Gastrocnemius medialis (tissue), 4 donors: Measurements from ENCODE around the gene TPSAB1. TPM values are rescaled to one million over a fixed set of nuclear protein-coding genes. Genes with fewer than 3 reads are reported as not detected.
"Not testable (repeated sequence)": the region's sequence is repeated elsewhere in the genome, so short reads cannot be mapped to it uniquely, and the experiment has no call there.

Experiments used
- ATAC-seq, 2 donors: fragments of 150-250 bp; one replicate each; pipeline ENCODE4 v1.9.1; 2016
- DNase-seq, 2 donors: peaks; one replicate each; pipeline ENCODE4 v3.0.0-alpha.2; 2019
- H3K27ac ChIP-seq, 4 donors: fragments of 200-600 bp; sonication (generic); 1 replicate in 1 of 4; 2 replicates in 3 of 4; pipeline ENCODE4 v1.5.1; 2016 to 2018; ENCODE audit warnings: mild to moderate bottlenecking in 2 of 4, moderate library complexity in 1 of 4
- H3K27me3 ChIP-seq, 3 donors: fragments of 200-600 bp; sonication (generic) in 2 of 3; 1 replicate in 1 of 3; 2 replicates in 2 of 3; pipeline versions ENCODE4 v1.5.1 to v1.6.0; 2016 to 2019; ENCODE audit warnings: mild to moderate bottlenecking in 1 of 3, moderate library complexity in 1 of 3
- H3K36me3 ChIP-seq, 2 donors: fragments of 200-600 bp; sonication (generic) in 1 of 2; one replicate each; pipeline ENCODE4 v1.5.1; 2017 to 2018
- H3K4me1 ChIP-seq, 2 donors: fragments of 200-600 bp; sonication (generic) in 1 of 2; one replicate each; pipeline ENCODE4 v1.5.1; 2016 to 2017; ENCODE audit warnings: mild to moderate bottlenecking in 2 of 2
- H3K4me3 ChIP-seq, 4 donors: fragments of 200-600 bp; sonication (generic) in 3 of 4; 1 replicate in 1 of 4; 2 replicates in 3 of 4; pipeline ENCODE4 v1.5.1; 2016 to 2019; ENCODE audit warnings: mild to moderate bottlenecking in 2 of 4
- H3K9me3 ChIP-seq, 3 donors: fragments of 200-600 bp; sonication (generic) in 2 of 3; 1 replicate in 1 of 3; 2 replicates in 2 of 3; pipeline ENCODE4 v1.5.1; 2016 to 2019
- CTCF ChIP-seq, 5 experiments: fragments of 450-650 bp in 3 of 5; fragments of 200-600 bp in 2 of 5; sonication (generic) in 2 of 5; IDR thresholded peaks in 4 of 5; conservative IDR thresholded peaks in 1 of 5; 1 replicate in 4 of 5; 2 replicates in 1 of 5; pipeline ENCODE4 v1.5.1; 2016 to 2019; ENCODE audit warnings: antibody characterized with exemption in 5 of 5, mild to moderate bottlenecking in 3 of 5, moderate library complexity in 3 of 5
- POLR2A ChIP-seq, 2 donors: fragments of 450-650 bp; IDR thresholded peaks; one replicate each; pipeline ENCODE4 v1.6.1; 2017; ENCODE audit warnings: antibody characterized with exemption in 2 of 2, mild to moderate bottlenecking in 2 of 2, moderate library complexity in 2 of 2
- in situ Hi-C, 4 donors: fragments of 200-750 bp; cut with MboI; loops; one replicate each; pipeline versions ENCODE4 v1.15.0 to v1.8.0; 2017; ENCODE audit warnings: low sequenced_read_pairs in 4 of 4
- intact Hi-C: fragments of 100-400 bp; cut with DNase I; formaldehyde crosslinking; loops from one replicate; pipeline ENCODE4 v1.15.1; 2023; ENCODE audit warnings: low total_unique reads
- total RNA-seq, 4 donors: library from RNA; depleted of rRNA; stranded (reverse); fragments of >200 nt; gene quantifications; one replicate each; pipeline versions ENCODE4 v1.1.0 to v1.2.3, GENCODE V29; 2016

TPSAB1 gene
- total RNA-seq, 4 donors from 2014 or later, result 3.3 to 14.9 (median 7.8) TPM

DNA sequence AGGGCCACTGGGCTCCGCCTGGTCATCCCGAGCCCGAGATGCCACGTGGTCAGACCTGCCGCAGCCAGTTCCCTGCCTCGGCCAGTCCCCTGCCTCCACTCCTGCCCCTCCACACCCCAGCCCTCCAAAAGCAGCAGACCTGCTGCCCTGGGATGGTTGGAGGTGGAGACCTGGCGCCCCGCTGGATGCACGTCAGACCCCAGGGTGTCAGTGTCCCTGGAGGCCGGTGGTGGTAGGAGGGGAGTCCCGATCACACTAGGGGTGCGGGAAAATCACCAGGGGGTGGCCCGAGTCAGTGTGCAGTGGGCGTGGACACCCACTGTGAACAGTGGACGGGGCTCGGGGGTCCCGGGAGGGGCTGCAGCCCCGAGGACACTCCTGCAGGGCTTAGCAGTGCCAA, 42.3 kb upstream of the TPSAB1 start:
- H3K27me3 ChIP-seq, result peaks cover 3 to 25% (median 5%) of the 10 kb centered on the region in 3 donors
- TF ChIP-seq CTCF (IDR thresholded peaks at IDR 0.05 in 4 of 5, conservative IDR thresholded peaks at IDR 0.05 in 1 of 5), result no peak
- in situ Hi-C loops (no loop called here), intact Hi-C loops (no loop called here)
- DNase-seq, result no peak
- no peak overlapping the region for H3K27ac ChIP-seq
- no peak for ATAC-seq
- no peak overlapping the region for H3K4me3 ChIP-seq
- no peaks in the 10 kb centered on the region for H3K36me3 ChIP-seq
- no peaks in the 10 kb centered on the region for H3K4me1 ChIP-seq
- no peaks in the 10 kb centered on the region for H3K9me3 ChIP-seq

GRCh38 chr16:1198671-1199346, 41.7 kb upstream of the TPSAB1 start:
- in situ Hi-C loops, ATAC-seq, H3K4me1 ChIP-seq, H3K27ac ChIP-seq, H3K9me3 ChIP-seq, H3K36me3 ChIP-seq, H3K4me3 ChIP-seq, DNase-seq, intact Hi-C loops: not testable (repeated sequence)
- peaks cover 3 to 23% (median 5%) of the 10 kb centered on the region in 3 donors for H3K27me3 ChIP-seq

- Histone ChIP-seq H3K36me3 (no peaks in the 10 kb centered on the region), H3K9me3 (no peaks in the 10 kb centered on the region), H3K27ac (no peak overlapping the region), H3K27me3 (peaks cover under 1 to 17% (median 5%) of the 10 kb centered on the region in 3 donors), H3K4me3 (no peak overlapping the region), H3K4me1 (no peaks in the 10 kb centered on the region)
- ATAC-seq (no peak), DNase-seq (no peak)
- intact Hi-C loops, result no loop called here
- in situ Hi-C loops, result no loop called here
- TF ChIP-seq POLR2A (IDR thresholded peaks at IDR 0.05) (no peak), CTCF (IDR thresholded peaks at IDR 0.05 in 4 of 5, conservative IDR thresholded peaks at IDR 0.05 in 1 of 5) (no peak)
These were observed 41.0 kb upstream of the TPSAB1 start for GRCh38 chr16:1199347-1200013.

DNA sequence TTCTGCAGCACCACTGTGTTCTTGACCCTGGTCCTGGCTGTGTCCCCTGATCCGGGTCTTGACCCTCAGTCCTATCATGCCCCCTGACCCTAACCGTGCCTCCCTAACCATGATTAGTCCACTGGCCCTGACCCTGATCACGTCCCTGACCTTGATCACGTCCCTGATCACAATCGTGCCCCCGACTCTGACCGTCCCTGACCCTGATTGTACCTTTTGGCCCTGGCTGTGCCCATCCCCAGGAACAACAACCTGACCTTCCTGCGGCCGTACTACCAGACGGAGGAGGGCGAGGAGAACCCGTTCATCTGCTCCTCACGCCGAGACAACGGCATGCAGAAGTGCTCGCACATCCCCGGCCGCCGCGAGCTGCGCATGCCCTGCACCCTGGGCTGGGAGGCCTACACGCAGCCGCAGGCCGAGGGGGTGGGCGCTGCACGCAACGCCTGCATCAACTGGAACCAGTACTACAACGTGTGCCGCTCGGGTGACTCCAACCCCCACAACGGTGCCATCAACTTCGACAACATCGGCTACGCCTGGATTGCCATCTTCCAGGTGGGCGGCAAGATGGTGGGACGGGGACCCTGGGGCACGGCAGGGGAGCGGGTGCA, 40.4 kb upstream of the TPSAB1 start:
- H3K4me3 ChIP-seq, result no peak overlapping the region
- H3K27me3 ChIP-seq, result peaks cover 0 to 12% (median 5%) of the 10 kb centered on the region in 3 donors
- no peak for ATAC-seq
- no peaks in the 10 kb centered on the region for H3K4me1 ChIP-seq
- no peak for TF ChIP-seq POLR2A (IDR thresholded peaks at IDR 0.05)
- TF ChIP-seq CTCF (IDR thresholded peaks at IDR 0.05 in 4 of 5, conservative IDR thresholded peaks at IDR 0.05 in 1 of 5), result no peak
- no peaks in the 10 kb centered on the region for H3K9me3 ChIP-seq
- in situ Hi-C loops (no loop called here), intact Hi-C loops (no loop called here)
- DNase-seq, result no peak
- H3K36me3 ChIP-seq, result no peaks in the 10 kb centered on the region
- no peak overlapping the region for H3K27ac ChIP-seq

DNA sequence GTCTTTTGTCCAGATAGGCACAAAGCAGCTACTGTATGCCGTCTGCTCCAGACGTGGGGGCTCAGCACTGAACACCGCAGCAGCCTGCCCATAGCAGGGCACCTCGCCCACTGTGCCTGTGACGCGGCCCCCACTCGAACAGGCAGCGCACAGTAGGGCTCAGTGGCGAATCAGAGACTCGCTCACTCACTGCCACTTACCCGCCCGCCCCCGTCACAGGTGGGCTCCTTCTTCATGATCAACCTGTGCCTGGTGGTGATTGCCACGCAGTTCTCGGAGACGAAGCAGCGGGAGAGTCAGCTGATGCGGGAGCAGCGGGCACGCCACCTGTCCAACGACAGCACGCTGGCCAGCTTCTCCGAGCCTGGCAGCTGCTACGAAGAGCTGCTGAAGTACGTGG, 39.1 kb upstream of the TPSAB1 start:
- H3K4me3 ChIP-seq, result no peak overlapping the region
- ATAC-seq (no peak), DNase-seq (no peak)
- intact Hi-C loops, result no loop called here
- H3K4me1 ChIP-seq, result no peaks in the 10 kb centered on the region
- in situ Hi-C loops, result no loop called here
- no peaks in the 10 kb centered on the region for H3K36me3 ChIP-seq
- H3K27me3 ChIP-seq, result peaks cover 0 to 6% (median 5%) of the 10 kb centered on the region in 3 donors
- no peaks in the 10 kb centered on the region for H3K9me3 ChIP-seq
- no peak overlapping the region for H3K27ac ChIP-seq
- TF ChIP-seq POLR2A (IDR thresholded peaks at IDR 0.05), result no peak
- TF ChIP-seq CTCF (IDR thresholded peaks at IDR 0.05 in 4 of 5, conservative IDR thresholded peaks at IDR 0.05 in 1 of 5), result no peak
